WTC11 (cell line): ENCODE data around the gene ERC1. TPM values are rescaled to one million over a fixed set of nuclear protein-coding genes. Genes with fewer than 3 reads are reported as not detected.

ENCODE experiments used
- ATAC-seq: fragments of 200-7000 bp; cut with Tn5 transposase; 2 replicates; pipeline ENCODE4 v1.10.0; 2021; ENCODE audit warnings: mild to moderate bottlenecking, moderate library complexity
- CTCF ChIA-PET: fragments of 300-600 bp; sonication (Branson Sonifier 250); formaldehyde crosslinking; loops from one replicate; lab custom pipeline; 2021; ENCODE audit warnings: antibody characterized with exemption; lab: Charles Lee
- POLR2A ChIA-PET: fragments of 350-600 bp; sonication (Branson Sonifier 250); formaldehyde crosslinking; loops from one replicate; lab custom pipeline; 2021; ENCODE audit warnings: antibody characterized with exemption; lab: Charles Lee
- DNase-seq: peaks from one replicate; pipeline ENCODE4 v3.0.0; 2021; ENCODE audit warnings: low spot score
- H3K27ac Mint-ChIP-seq: 2 replicates; pipeline ENCODE4 v1.8.0; 2021; ENCODE audit warnings: mixed read lengths
- H3K27me3 Mint-ChIP-seq: 2 replicates; pipeline ENCODE4 v1.8.0; 2021; ENCODE audit warnings: low read depth, mild to moderate bottlenecking, moderate library complexity, mixed read lengths
- H3K36me3 Mint-ChIP-seq: 2 replicates; pipeline ENCODE4 v1.8.0; 2021; ENCODE audit warnings: mixed read lengths
- H3K4me1 Mint-ChIP-seq: 2 replicates; pipeline ENCODE4 v1.8.0; 2022; ENCODE audit warnings: mixed read lengths
- H3K4me3 Mint-ChIP-seq: 2 replicates; pipeline ENCODE4 v1.8.0; 2021; ENCODE audit warnings: mild to moderate bottlenecking, moderate library complexity, mixed read lengths
- H3K9me3 Mint-ChIP-seq: 2 replicates; pipeline ENCODE4 v1.8.0; 2021; ENCODE audit warnings: mixed read lengths
- CBFB ChIP-seq: sonication (generic); formaldehyde crosslinking; IDR thresholded peaks from 2 replicates; pipeline ENCODE4 v1.8.1; 2022; ENCODE audit warnings: mild to moderate bottlenecking, low read depth, missing genetic modification reagents
- FOXP1 ChIP-seq: sonication (generic); formaldehyde crosslinking; IDR thresholded peaks from 2 replicates; pipeline ENCODE4 v1.8.0; 2022; ENCODE audit warnings: missing genetic modification reagents, mild to moderate bottlenecking, moderate library complexity, borderline replicate concordance
- ZNF232 ChIP-seq: sonication (generic); formaldehyde crosslinking; IDR thresholded peaks from 2 replicates; pipeline ENCODE4 v1.8.0; 2022; ENCODE audit warnings: mild to moderate bottlenecking, missing genetic modification reagents
- ZNF423 ChIP-seq: fragments of 250-450 bp; sonication (Bioruptor Pico); IDR thresholded peaks from 2 replicates; pipeline ENCODE4 v2.1.2; 2022; ENCODE audit warnings: mild to moderate bottlenecking, moderate library complexity
- total RNA-seq: library from RNA; stranded (reverse); gene quantifications from 3 replicates; pipeline ENCODE4 v1.2.3, GENCODE V29; 2021
- TF ChIP-seq, protein P1 (sequence below): fragments of 250-450 bp; sonication (Bioruptor Pico); conservative IDR thresholded peaks from 2 replicates; pipeline ENCODE4 v1.9.0; 2021; ENCODE audit warnings: mild to moderate bottlenecking
- TF ChIP-seq, protein P2 (sequence below): fragments of 250-450 bp; sonication (Bioruptor Pico); IDR thresholded peaks from 2 replicates; pipeline ENCODE4 v1.9.0; 2021; ENCODE audit warnings: mild to moderate bottlenecking
- TF ChIP-seq, protein P3 (sequence below): sonication (generic); formaldehyde crosslinking; IDR thresholded peaks from 2 replicates; pipeline ENCODE4 v1.8.1; 2023; ENCODE audit warnings: mild to moderate bottlenecking, missing genetic modification reagents

The ERC1 gene
- total RNA-seq, 1 experiment from 2014 or later = 47.5 TPM

DNA sequence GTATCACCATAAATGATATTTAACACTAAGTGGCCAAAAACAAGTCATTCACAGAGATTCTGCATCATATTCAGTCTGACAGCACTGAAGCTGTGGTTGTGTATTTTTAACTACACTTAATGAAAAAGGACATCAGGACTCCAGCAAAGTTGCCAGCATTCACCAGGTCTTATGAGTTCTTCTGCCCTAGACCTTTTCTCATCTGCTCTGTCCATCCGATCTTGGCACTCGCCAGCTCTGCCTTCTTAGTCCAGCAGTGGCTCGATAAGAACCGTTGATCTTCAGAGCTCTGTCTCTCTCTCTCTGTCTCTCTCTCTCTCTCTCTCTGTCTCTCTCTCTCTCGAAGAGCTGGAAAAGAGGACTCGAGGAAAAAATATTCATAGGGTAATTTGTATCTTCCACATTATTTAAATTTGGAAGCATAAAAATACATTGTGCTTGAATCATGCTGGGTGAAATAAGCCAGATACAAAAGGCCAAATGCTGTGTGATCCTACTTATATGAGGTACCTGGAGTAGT lies 371.2 kb downstream of the ERC1 start (continued):
- TF ChIP-seq, protein P1, sequence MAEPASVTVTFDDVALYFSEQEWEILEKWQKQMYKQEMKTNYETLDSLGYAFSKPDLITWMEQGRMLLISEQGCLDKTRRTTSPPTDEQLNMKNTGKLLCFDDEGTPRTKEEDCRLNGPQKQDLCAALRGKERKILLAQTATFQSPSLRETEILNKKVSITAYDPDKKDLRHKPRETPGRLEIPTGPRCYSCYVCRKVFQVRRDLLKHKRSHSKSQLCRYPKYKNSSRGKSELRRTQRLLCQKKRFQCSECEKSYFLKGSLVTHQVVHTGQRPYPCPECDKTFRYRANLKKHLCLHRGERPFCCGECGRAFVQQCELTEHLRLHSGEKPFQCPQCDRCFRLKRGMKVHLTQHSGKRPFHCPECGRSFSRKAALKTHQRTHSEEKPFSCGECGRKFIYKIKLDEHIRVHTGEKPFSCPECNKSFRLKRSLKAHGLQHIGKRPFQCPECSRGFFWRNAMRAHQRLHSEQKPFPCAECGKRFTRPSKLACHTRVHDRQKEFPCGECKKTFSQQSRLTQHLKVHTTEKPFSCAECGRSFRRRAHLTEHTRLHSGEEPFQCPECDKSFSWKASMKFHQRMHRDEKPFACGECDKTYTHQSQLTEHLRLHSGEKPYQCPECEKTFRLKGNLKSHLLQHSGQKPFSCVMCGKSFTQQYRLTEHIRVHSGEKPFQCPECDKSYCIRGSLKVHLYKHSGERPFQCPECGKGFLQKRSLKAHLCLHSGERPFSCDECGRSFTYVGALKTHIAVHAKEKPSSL (CRISPR knock-in tag) = no peak
- TF ChIP-seq FOXP1 (CRISPR knock-in tag) (no peak), ZNF232 (CRISPR knock-in tag) (no peak)
- TF ChIP-seq, protein P2, sequence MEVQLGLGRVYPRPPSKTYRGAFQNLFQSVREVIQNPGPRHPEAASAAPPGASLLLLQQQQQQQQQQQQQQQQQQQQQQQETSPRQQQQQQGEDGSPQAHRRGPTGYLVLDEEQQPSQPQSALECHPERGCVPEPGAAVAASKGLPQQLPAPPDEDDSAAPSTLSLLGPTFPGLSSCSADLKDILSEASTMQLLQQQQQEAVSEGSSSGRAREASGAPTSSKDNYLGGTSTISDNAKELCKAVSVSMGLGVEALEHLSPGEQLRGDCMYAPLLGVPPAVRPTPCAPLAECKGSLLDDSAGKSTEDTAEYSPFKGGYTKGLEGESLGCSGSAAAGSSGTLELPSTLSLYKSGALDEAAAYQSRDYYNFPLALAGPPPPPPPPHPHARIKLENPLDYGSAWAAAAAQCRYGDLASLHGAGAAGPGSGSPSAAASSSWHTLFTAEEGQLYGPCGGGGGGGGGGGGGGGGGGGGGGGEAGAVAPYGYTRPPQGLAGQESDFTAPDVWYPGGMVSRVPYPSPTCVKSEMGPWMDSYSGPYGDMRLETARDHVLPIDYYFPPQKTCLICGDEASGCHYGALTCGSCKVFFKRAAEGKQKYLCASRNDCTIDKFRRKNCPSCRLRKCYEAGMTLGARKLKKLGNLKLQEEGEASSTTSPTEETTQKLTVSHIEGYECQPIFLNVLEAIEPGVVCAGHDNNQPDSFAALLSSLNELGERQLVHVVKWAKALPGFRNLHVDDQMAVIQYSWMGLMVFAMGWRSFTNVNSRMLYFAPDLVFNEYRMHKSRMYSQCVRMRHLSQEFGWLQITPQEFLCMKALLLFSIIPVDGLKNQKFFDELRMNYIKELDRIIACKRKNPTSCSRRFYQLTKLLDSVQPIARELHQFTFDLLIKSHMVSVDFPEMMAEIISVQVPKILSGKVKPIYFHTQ (CRISPR knock-in tag) = no peak
- TF ChIP-seq, protein P3, sequence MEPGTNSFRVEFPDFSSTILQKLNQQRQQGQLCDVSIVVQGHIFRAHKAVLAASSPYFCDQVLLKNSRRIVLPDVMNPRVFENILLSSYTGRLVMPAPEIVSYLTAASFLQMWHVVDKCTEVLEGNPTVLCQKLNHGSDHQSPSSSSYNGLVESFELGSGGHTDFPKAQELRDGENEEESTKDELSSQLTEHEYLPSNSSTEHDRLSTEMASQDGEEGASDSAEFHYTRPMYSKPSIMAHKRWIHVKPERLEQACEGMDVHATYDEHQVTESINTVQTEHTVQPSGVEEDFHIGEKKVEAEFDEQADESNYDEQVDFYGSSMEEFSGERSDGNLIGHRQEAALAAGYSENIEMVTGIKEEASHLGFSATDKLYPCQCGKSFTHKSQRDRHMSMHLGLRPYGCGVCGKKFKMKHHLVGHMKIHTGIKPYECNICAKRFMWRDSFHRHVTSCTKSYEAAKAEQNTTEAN = no peak
- TF ChIP-seq, all 79 proteins: peak for 0

DNA sequence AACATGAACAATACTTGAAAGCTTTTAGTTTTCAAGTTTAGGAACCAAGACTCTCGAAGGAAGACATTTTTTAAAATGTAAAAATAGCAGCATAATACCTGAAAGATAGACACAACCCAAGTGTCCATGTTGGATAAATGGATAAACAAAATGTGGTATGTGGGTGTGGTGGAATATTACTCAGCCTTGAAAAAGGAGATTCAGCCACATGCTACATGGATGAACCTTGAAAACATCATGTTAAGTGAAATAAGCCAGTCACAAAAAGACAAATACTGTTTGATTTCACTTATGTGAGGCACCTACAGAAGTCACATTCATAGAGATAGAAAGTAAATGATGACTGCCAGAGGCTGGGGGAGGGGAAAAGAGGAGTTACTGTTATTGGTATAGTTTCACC lies 374.7 kb downstream of the ERC1 start:
- Mint-ChIP-seq H3K4me3 (no peak overlapping the region), H3K36me3 (peaks cover 5% of the 10 kb centered on the region; the same call in 1 of the 2 replicates), H3K4me1 (peaks cover 24% of the 10 kb centered on the region), H3K27me3 (no peaks in the 10 kb centered on the region), H3K9me3 (peaks cover 7% of the 10 kb centered on the region), H3K27ac (no peak overlapping the region)
- ATAC-seq (no peak), DNase-seq (no peak)
- ChIA-PET POLR2A (no interaction called here), CTCF (interaction anchor here (0.5 kb wide), 1 partner anchor 79 kb away, joined by 3 read pairs; no protein-coding TSS in a partner anchor)
- TF ChIP-seq, protein P1 (CRISPR knock-in tag) = no peak
- TF ChIP-seq, protein P2 (CRISPR knock-in tag) = no peak

DNA sequence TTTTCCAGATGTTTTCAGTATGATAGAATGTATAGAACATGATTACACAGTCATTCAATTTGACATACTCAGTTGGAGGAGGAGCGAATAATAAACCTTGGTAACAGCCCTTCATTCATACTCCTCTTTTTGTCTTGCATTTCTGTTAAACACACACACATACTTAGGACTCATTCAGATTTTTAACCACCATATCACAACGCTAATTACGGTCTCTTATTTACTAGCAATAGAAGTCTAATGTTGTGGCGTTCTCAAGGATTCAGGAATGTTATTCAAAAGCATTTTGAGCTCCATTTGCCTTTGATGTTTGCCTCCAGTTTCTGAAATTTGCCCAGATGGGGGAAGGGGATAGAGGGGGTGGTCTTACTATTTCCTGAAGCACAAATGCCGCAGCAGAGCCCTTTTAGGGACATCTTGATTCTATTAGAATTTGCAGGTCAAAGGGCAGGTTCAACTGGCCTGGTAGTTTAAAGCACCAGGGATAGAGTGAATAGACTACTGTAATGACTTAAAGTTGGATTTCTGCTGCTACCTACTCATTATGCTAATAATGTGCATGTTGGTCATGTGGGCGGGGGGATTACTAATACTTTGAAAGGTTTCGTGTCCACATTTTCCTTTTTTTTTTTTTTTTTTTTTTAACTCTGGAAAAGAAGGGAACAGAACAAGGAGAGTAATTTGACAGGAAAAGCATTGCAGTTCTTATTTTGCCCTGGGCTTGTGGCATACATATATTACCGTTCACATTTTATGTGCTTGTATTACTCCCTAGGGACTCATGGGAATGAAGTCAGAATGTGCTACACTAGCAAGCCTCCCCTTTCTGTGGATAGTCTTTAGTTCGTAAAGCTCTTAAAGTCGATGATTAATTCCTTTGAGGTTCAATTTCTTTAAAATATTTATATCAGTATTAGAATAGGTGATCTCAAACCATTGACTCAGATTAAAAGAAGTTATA lies 376.6 kb downstream of the ERC1 start:
- POLR2A ChIA-PET = no interaction called here
- no peak for TF ChIP-seq ZNF423 (CRISPR knock-in tag)
- TF ChIP-seq CBFB (CRISPR knock-in tag) = no peak
- CTCF ChIA-PET = no interaction called here
- no peak for ATAC-seq
- Mint-ChIP-seq H3K4me3 (no peak overlapping the region), H3K36me3 (peaks cover 8% of the 10 kb centered on the region; the same call in 1 of the 2 replicates), H3K9me3 (peaks cover 11% of the 10 kb centered on the region), H3K27me3 (no peaks in the 10 kb centered on the region), H3K4me1 (peaks cover 24% of the 10 kb centered on the region), H3K27ac (no peak overlapping the region)
- DNase-seq = no peak
